Prostate gland (tissue), 2 donors: ENCODE data around the gene STK16.

Source experiments
- POLR2A ChIP-seq: fragments of 450-650 bp; IDR thresholded peaks from one replicate; pipeline ENCODE4 v1.6.1; 2016; ENCODE audit warnings: antibody characterized with exemption, mild to moderate bottlenecking
- TF ChIP-seq, protein P1 (sequence below), 4 experiments: fragments of 200-600 bp in 2 of 4; fragments of 450-650 bp in 2 of 4; sonication (generic) in 2 of 4; IDR thresholded peaks; 1 replicate in 3 of 4; 2 replicates in 1 of 4; pipeline ENCODE4 v1.5.1; 2016 to 2019; ENCODE audit warnings: antibody characterized with exemption in 4 of 4, mild to moderate bottlenecking in 2 of 4, moderate library complexity in 2 of 4

DNA sequence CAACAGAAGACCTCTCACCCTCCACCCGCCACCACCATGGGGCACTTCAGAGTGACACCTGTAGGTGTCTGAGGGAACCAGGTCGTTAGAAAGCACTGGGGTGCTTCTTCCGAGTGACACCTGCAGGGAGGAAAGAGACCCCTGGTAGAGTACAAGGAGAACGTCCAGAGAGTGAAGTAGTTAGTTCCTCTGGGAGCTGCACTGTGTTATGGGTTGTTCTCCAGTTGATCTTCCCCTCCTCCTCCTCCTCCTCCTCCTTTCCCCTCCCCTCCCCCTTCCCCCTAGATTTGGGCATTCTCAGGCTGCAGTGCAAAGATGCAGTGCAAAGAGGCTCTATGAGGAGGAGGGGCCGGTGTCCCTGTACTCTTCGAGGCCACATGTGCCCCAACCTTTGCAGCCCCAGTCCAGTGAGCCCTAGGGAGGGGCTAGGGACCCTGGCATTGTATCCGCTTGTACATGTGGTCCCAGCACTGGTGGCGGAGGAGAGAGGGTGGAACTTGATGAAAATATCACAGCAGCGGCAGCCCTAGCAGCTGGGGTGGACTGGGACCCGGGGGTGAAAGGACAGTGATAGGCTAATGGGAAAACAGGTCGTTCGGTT is 34.7 kb downstream of the STK16 start:
- TF ChIP-seq, protein P1, sequence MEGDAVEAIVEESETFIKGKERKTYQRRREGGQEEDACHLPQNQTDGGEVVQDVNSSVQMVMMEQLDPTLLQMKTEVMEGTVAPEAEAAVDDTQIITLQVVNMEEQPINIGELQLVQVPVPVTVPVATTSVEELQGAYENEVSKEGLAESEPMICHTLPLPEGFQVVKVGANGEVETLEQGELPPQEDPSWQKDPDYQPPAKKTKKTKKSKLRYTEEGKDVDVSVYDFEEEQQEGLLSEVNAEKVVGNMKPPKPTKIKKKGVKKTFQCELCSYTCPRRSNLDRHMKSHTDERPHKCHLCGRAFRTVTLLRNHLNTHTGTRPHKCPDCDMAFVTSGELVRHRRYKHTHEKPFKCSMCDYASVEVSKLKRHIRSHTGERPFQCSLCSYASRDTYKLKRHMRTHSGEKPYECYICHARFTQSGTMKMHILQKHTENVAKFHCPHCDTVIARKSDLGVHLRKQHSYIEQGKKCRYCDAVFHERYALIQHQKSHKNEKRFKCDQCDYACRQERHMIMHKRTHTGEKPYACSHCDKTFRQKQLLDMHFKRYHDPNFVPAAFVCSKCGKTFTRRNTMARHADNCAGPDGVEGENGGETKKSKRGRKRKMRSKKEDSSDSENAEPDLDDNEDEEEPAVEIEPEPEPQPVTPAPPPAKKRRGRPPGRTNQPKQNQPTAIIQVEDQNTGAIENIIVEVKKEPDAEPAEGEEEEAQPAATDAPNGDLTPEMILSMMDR (IDR thresholded peaks at IDR 0.05), result no peak
- no peak for TF ChIP-seq POLR2A
